Choroid plexus epithelial cell (primary cell): ENCODE data around the gene PAXX.

ENCODE experiments used
- DNase-seq: peaks from one replicate; pipeline ENCODE4 v3.0.0-alpha.2; 2010; ENCODE audit warnings: low read depth
- H3K4me3 ChIP-seq: 2 replicates; pipeline ENCODE4 v1.5.1; 2011; ENCODE audit warnings: low read depth, mild to moderate bottlenecking, control low read depth, low read length, moderate library complexity
- CTCF ChIP-seq: conservative IDR thresholded peaks from 2 replicates; pipeline ENCODE4 v1.5.1; 2011; ENCODE audit warnings: low read depth, mild to moderate bottlenecking, control low read depth, inconsistent platforms, low read length, moderate library complexity

PAXX gene

DNA sequence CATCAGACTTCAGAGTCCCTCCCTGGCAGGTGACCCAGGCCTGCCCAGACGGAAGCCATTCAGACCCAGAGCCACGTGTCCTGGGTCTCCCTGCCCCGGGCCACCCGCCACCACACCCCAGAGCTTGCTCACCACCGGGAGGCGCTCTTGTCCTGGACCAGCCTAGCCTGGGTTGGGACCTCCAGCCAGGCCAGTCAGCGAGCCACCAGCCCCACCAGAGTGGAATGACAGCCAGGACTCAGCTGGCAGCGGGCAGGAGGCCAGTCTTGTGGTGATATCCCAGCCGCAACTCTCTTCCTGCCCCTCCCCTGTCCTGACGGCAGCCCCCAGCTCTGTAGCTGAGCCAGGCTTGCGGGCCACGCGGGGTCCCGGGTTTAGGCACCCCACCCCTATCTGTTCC, 16.6 kb upstream of the PAXX start:
- no peak overlapping the region for H3K4me3 ChIP-seq
- no peak for DNase-seq
- TF ChIP-seq CTCF: peak; percentile 35

DNA sequence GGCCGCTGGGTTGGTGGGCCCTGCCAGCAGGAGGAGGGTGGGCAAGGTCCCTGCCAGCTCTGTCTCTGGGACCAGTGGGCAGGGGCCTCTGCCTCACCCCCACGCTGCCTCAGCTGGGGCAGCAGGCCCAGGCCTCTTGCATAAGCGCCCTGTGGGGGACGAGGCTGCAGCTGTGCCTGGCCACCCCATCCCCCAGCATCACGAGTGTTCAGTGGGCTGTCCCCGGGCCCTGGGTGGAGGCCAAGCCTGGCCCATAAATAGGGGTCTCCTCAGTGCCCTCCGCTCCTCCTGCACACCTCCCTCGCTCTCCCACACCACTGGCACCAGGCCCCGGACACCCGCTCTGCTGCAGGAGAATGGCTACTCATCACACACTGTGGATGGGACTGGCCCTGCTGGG, 15.0 kb upstream of the PAXX start, which contains the start of gene PTGDS:
Gene PTGDS, plus strand, starts transcription at position 282 of the 400 bp plus-strand sequence. Its CDS starts 75 bp downstream, at position 357.
- peak within 1 kb of the TSS; percentile 91 for H3K4me3 ChIP-seq
- TF ChIP-seq CTCF: no peak
- DNase-seq: peak; percentile 92

DNA sequence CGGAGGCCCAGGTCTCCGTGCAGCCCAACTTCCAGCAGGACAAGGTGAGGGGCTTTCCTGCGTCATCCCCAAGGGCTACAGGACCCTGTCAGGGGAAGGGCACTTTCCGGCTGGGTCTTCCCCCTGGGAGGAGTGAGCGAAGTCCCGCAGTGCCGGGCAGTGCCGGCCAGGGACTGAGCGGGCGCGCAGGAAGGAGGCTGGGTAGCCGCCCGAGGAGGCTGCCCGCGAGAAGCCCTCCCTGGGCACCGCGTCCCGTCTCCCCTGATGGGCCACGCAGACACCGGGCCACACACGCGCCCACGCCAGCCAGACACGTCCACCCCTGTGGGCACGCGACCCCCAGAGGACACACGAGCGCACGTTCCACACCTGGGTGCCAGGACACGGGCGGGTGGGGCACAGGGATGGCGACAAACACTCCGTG, 14.6 kb upstream of the PAXX start:
- peak overlapping the region; percentile 91 for H3K4me3 ChIP-seq
- no peak for DNase-seq
- TF ChIP-seq CTCF: no peak

GRCh38 chr9:136978073-136978864, 14.0 kb upstream of the PAXX start:
- peak; percentile 92 for DNase-seq
- no peak for TF ChIP-seq CTCF
- H3K4me3 ChIP-seq: peak overlapping the region; percentile 91

GRCh38 chr9:136978865-136979544, 13.2 kb upstream of the PAXX start:
- peak overlapping the region; percentile 51 for H3K4me3 ChIP-seq
- DNase-seq: no peak
- TF ChIP-seq CTCF: no peak

GRCh38 chr9:136979769-136980587, 12.2 kb upstream of the PAXX start:
- no peak for TF ChIP-seq CTCF
- peak overlapping the region; percentile 51 for H3K4me3 ChIP-seq
- no peak for DNase-seq
